CD14-positive monocyte (primary cell): Measurements from ENCODE around the gene UBASH3B. TPM values are rescaled to one million over a fixed set of nuclear protein-coding genes. Genes with fewer than 3 reads are reported as not detected.
A peak's percentile ranks its signal among the peaks of the same experiment; 100 is the strongest.

Experiments
- DNase-seq, 3 donors: peaks; one replicate each; pipeline ENCODE4 v3.0.0-alpha.2; 2011 to 2022
- H2AFZ ChIP-seq: 2 replicates; pipeline ENCODE4 v1.6.0; 2012; ENCODE audit warnings: mild to moderate bottlenecking, low read depth, low read length, inconsistent platforms; ENCODE audit not compliant: insufficient read depth, poor library complexity, severe bottlenecking
- H3K27ac ChIP-seq, 2 donors: 1 replicate in 1 of 2; 2 replicates in 1 of 2; pipeline ENCODE4 v1.5.1; 2012 to 2013; ENCODE audit warnings: low read length in 2 of 2, control low read depth in 1 of 2, inconsistent platforms in 1 of 2, low read depth in 1 of 2, mild to moderate bottlenecking in 1 of 2
- H3K27me3 ChIP-seq, 2 donors: one replicate each; pipeline versions ENCODE4 v1.6.0 to v1.6.1; 2011 to 2013; ENCODE audit warnings: low read length in 2 of 2; ENCODE audit not compliant: control insufficient read depth in 2 of 2, insufficient read depth in 2 of 2
- H3K36me3 ChIP-seq, 2 donors: replicated peaks in 1 of 2; 1 replicate in 1 of 2; 2 replicates in 1 of 2; pipeline versions ENCODE4 v1.5.1 to v1.6.1; 2012 to 2013; ENCODE audit warnings: low read length in 2 of 2, control low read depth in 1 of 2, inconsistent platforms in 1 of 2, mild to moderate bottlenecking in 1 of 2; ENCODE audit not compliant: insufficient read depth in 2 of 2, control insufficient read depth in 1 of 2
- H3K4me1 ChIP-seq, 2 donors: 1 replicate in 1 of 2; 2 replicates in 1 of 2; pipeline versions ENCODE4 v1.5.1 to v1.6.1; 2012 to 2013; ENCODE audit warnings: low read length in 2 of 2, control low read depth in 1 of 2, inconsistent platforms in 1 of 2, mild to moderate bottlenecking in 1 of 2, moderate library complexity in 1 of 2; ENCODE audit not compliant: insufficient read depth in 2 of 2, control insufficient read depth in 1 of 2
- H3K4me2 ChIP-seq: replicated peaks from 2 replicates; pipeline ENCODE3; 2012; ENCODE audit warnings: low read length, moderate library complexity, mild to moderate bottlenecking; ENCODE audit not compliant: poor library complexity, severe bottlenecking; ENCODE audit errors: extremely low read depth
- H3K4me3 ChIP-seq, 3 experiments: fragments of 200-600 bp in 1 of 3; sonication (generic) in 1 of 3; replicated peaks in 1 of 3; 1 replicate in 2 of 3; 2 replicates in 1 of 3; pipeline ENCODE4 v1.5.1; 2011 to 2013; ENCODE audit warnings: low read length in 3 of 3, mild to moderate bottlenecking in 3 of 3, control low read depth in 2 of 3, low read depth in 2 of 3, inconsistent platforms in 1 of 3, moderate library complexity in 1 of 3
- H3K79me2 ChIP-seq: 2 replicates; pipeline ENCODE4 v1.6.0; 2012; ENCODE audit warnings: mild to moderate bottlenecking, control low read depth, inconsistent platforms, low read length, moderate library complexity; ENCODE audit not compliant: insufficient read depth
- H3K9ac ChIP-seq: 2 replicates; pipeline ENCODE4 v1.6.0; 2017; ENCODE audit warnings: low read length, mild to moderate bottlenecking; ENCODE audit not compliant: insufficient read depth, poor library complexity, severe bottlenecking
- H3K9me3 ChIP-seq, 2 donors: replicated peaks in 1 of 2; 1 replicate in 1 of 2; 2 replicates in 1 of 2; pipeline versions ENCODE4 v1.5.1 to v1.6.1; 2012 to 2013; ENCODE audit warnings: low read length in 2 of 2, control low read depth in 1 of 2; ENCODE audit not compliant: control insufficient read depth in 1 of 2, insufficient read depth in 1 of 2
- H4K20me1 ChIP-seq: 2 replicates; pipeline ENCODE4 v1.6.0; 2012; ENCODE audit warnings: mild to moderate bottlenecking, low read length, control low read depth, moderate library complexity; ENCODE audit not compliant: insufficient read depth
- H3K27ac Mint-ChIP-seq, 7 donors: one replicate each; pipeline ENCODE4 v1.8.0; 2020; ENCODE audit warnings: mild to moderate bottlenecking in 7 of 7, mixed read lengths in 7 of 7, moderate library complexity in 6 of 7, inconsistent platforms in 2 of 7
- H3K27me3 Mint-ChIP-seq, 3 donors: one replicate each; pipeline ENCODE4 v1.8.0; 2021 to 2022; ENCODE audit warnings: low read depth in 3 of 3, mild to moderate bottlenecking in 3 of 3, mixed read lengths in 3 of 3, moderate library complexity in 3 of 3, inconsistent platforms in 1 of 3
- H3K36me3 Mint-ChIP-seq, 2 donors: one replicate each; pipeline ENCODE4 v1.8.0; 2020; ENCODE audit warnings: mixed read lengths in 2 of 2, inconsistent platforms in 1 of 2, mild to moderate bottlenecking in 1 of 2
- H3K4me1 Mint-ChIP-seq: one replicate; pipeline ENCODE4 v1.8.0; 2020; ENCODE audit warnings: mild to moderate bottlenecking, mixed read lengths
- H3K4me3 Mint-ChIP-seq, 2 donors: one replicate each; pipeline ENCODE4 v1.8.0; 2020; ENCODE audit warnings: mild to moderate bottlenecking in 2 of 2, mixed read lengths in 2 of 2, moderate library complexity in 1 of 2
- H3K9me3 Mint-ChIP-seq, 7 donors: one replicate each; pipeline ENCODE4 v1.8.0; 2020 to 2022; ENCODE audit warnings: mixed read lengths in 7 of 7, mild to moderate bottlenecking in 6 of 7, moderate library complexity in 6 of 7, inconsistent platforms in 2 of 7
- CTCF ChIP-seq: fragments of 200-600 bp; IDR thresholded peaks from one replicate; pipeline ENCODE4 v1.8.0; 2022; ENCODE audit warnings: antibody characterized with exemption, mild to moderate bottlenecking
- WGBS: methylation state at CpG from one replicate; pipeline ENCODE4 v1.1.5; 2013; ENCODE audit warnings: missing lambda C conversion rate; ENCODE audit not compliant: insufficient coverage; 5-methylcytosine and 5-hydroxymethylcytosine counted together
- intact Hi-C, 2 donors: fragments of 100-400 bp; cut with micrococcal nuclease; formaldehyde crosslinking; loops; one replicate each; pipeline versions ENCODE4 v1.15.0 to v1.15.1; 2023
- polyA plus RNA-seq, 3 donors: library from polyadenylated mRNA; depleted of rRNA in 1 of 3; unstranded in 2 of 3; stranded (reverse) in 1 of 3; fragments of 300-500 nt in 2 of 3; fragments of >200 nt in 1 of 3; fragmentation: Illumina TruSeq in 2 of 3; gene quantifications; 1 replicate in 2 of 3; 2 replicates in 1 of 3; pipeline ENCODE4 v1.2.3, GENCODE V29; 2012 to 2021

Gene UBASH3B
- polyA plus RNA-seq, 3 donors = 3.3 to 13.5 (median 7.1) TPM

GRCh38 chr11:122780296-122780949 is 124.9 kb downstream of the UBASH3B start:
- no peak overlapping the region for H2AFZ ChIP-seq
- Mint-ChIP-seq H3K9me3 (no peaks in the 10 kb centered on the region), H3K4me1 (peaks cover 31% of the 10 kb centered on the region), H3K27me3 (peaks cover 0 to 5% (median 1%) of the 10 kb centered on the region in 3 donors), H3K4me3 (no peak overlapping the region), H3K27ac (peak overlapping the region in 1 of 7 donors; percentile 7), H3K36me3 (peaks cover 78 to 80% of the 10 kb centered on the region in 2 donors)
- H3K9ac ChIP-seq = no peak overlapping the region
- DNase-seq = no peak
- H4K20me1 ChIP-seq = peaks cover 15% of the 10 kb centered on the region
- peaks cover 11 to 17% of the 10 kb centered on the region in 2 donors for H3K4me1 ChIP-seq
- H3K79me2 ChIP-seq = no peaks in the 10 kb centered on the region
- H3K27ac ChIP-seq = no peak overlapping the region
- no peaks in the 10 kb centered on the region for H3K9me3 ChIP-seq
- H3K36me3 ChIP-seq = peaks cover 40 to 62% of the 10 kb centered on the region in 2 donors
- H3K4me2 ChIP-seq = no peak overlapping the region
- 94% methylated on average over 3 of the region's 10 CpGs for WGBS
- no peaks in the 10 kb centered on the region for H3K27me3 ChIP-seq
- TF ChIP-seq CTCF = no peak
- intact Hi-C loops = loop anchor here in 1 of 2 donors (5.0 kb wide), 1 partner anchor 153 kb away; no protein-coding TSS in a partner anchor
- H3K4me3 ChIP-seq = no peak overlapping the region

GRCh38 chr11:122781378-122782195 is 126.1 kb downstream of the UBASH3B start:
- H2AFZ ChIP-seq = no peak overlapping the region
- no peak overlapping the region for H3K4me3 ChIP-seq
- no peaks in the 10 kb centered on the region for H3K79me2 ChIP-seq
- intact Hi-C loops = loop anchor here (1.0 to 5.0 kb wide), 2 partner anchors 152 to 154 kb away; no protein-coding TSS in a partner anchor
- H3K27ac ChIP-seq = peak overlapping the region in 1 of 2 donors; percentile 28
- Mint-ChIP-seq H3K27ac (peak overlapping the region in 4 of 7 donors; percentile 5 to 70 (median 50)), H3K36me3 (peaks cover 77 to 85% of the 10 kb centered on the region in 2 donors), H3K9me3 (no peaks in the 10 kb centered on the region), H3K4me1 (peaks cover 26% of the 10 kb centered on the region), H3K4me3 (no peak overlapping the region), H3K27me3 (peaks cover 0 to 4% (median 1%) of the 10 kb centered on the region in 3 donors)
- no peaks in the 10 kb centered on the region for H3K27me3 ChIP-seq
- TF ChIP-seq CTCF = peak; percentile 88
- H3K4me2 ChIP-seq = peak overlapping the region; percentile 14
- H3K9me3 ChIP-seq = no peaks in the 10 kb centered on the region
- H3K9ac ChIP-seq = no peak overlapping the region
- DNase-seq = peak; percentile 58 to 73 (median 71)
- peaks cover 42 to 72% of the 10 kb centered on the region in 2 donors for H3K36me3 ChIP-seq
- 33% methylated on average over 7 of the region's 12 CpGs for WGBS
- H3K4me1 ChIP-seq = peaks cover 11 to 17% of the 10 kb centered on the region in 2 donors
- H4K20me1 ChIP-seq = peaks cover 3% of the 10 kb centered on the region
